ENCODE data around the gene SLC4A5.

The SLC4A5 gene, protein sequence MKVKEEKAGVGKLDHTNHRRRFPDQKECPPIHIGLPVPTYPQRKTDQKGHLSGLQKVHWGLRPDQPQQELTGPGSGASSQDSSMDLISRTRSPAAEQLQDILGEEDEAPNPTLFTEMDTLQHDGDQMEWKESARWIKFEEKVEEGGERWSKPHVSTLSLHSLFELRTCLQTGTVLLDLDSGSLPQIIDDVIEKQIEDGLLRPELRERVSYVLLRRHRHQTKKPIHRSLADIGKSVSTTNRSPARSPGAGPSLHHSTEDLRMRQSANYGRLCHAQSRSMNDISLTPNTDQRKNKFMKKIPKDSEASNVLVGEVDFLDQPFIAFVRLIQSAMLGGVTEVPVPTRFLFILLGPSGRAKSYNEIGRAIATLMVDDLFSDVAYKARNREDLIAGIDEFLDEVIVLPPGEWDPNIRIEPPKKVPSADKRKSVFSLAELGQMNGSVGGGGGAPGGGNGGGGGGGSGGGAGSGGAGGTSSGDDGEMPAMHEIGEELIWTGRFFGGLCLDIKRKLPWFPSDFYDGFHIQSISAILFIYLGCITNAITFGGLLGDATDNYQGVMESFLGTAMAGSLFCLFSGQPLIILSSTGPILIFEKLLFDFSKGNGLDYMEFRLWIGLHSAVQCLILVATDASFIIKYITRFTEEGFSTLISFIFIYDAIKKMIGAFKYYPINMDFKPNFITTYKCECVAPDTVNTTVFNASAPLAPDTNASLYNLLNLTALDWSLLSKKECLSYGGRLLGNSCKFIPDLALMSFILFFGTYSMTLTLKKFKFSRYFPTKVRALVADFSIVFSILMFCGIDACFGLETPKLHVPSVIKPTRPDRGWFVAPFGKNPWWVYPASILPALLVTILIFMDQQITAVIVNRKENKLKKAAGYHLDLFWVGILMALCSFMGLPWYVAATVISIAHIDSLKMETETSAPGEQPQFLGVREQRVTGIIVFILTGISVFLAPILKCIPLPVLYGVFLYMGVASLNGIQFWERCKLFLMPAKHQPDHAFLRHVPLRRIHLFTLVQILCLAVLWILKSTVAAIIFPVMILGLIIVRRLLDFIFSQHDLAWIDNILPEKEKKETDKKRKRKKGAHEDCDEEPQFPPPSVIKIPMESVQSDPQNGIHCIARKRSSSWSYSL
- total RNA-seq = 0.39 to 8.2 (median 3.0) reads per million in 9 experiments

DNA sequence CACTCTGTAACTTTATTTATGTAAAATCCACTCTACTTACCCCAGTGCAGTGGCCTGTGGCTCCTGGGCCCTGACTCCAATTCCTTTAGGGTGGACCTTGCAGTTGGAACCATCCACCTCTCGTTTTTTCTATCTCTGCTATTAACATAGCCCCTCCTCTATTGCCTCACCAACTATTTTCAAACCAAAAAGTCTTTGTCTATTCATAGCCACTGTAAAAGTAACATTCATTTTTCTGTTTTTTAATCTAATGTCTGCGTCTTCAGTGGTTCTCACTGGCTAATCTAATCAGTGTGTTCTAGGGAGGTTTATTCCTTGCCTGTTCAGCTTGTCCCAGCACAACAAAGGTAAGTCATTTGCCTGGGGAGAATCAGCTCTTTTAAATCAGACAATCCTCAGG, at the start of gene SLC4A5:
Gene SLC4A5 (minus strand): TSS at position 101 of the 400 bp plus-strand sequence. CDS start 28,393 bp downstream, outside the sequence.
- no peak for DNase-seq
- peaks cover 0 to 2% of the 10 kb centered on the region in 2 donors for H3K4me1 Mint-ChIP-seq (ENCODE audit: low read depth in 2 of 2)
- H3K27ac Mint-ChIP-seq = no peak within 1 kb of the TSS

GRCh38 chr2:74392449-74392743, 49.2 kb upstream of the SLC4A5 start:
- no peak for ATAC-seq (replicated peaks)
- peak overlapping the region; percentile 98 to 99 for H3K27ac Mint-ChIP-seq
- H3K4me1 Mint-ChIP-seq (ENCODE audit: low read depth in 2 of 2) = peaks cover 2 to 5% of the 10 kb centered on the region in 2 donors

More for the DNA sequence above, at the start of gene SLC4A5:
- Mint-ChIP-seq H3K9me3 (no peaks in the 10 kb centered on the region), H3K4me3 (no peak within 1 kb of the TSS), H3K27me3 (peaks cover 0 to 5% of the 10 kb centered on the region in 2 donors), H3K36me3 (ENCODE audit: insufficient read depth) (no peaks in the 10 kb centered on the region)
- no peak for ATAC-seq (replicated peaks)

GRCh38 chr2:74391580-74392448, 48.6 kb upstream of the SLC4A5 start:
- peak overlapping the region; percentile 98 to 99 for H3K27ac Mint-ChIP-seq
- DNase-seq (peak; percentile 96 to 97 (median 96)), ATAC-seq (replicated peaks) (peak; percentile 85)
- H3K4me1 Mint-ChIP-seq (ENCODE audit: low read depth in 2 of 2) = peaks cover 2 to 5% of the 10 kb centered on the region in 2 donors
- H3K36me3 Mint-ChIP-seq (ENCODE audit: insufficient read depth) = peaks cover 3% of the 10 kb centered on the region
- peak overlapping the region in 1 of 2 donors; percentile 90 for H3K4me3 Mint-ChIP-seq
- H3K9me3 Mint-ChIP-seq = no peaks in the 10 kb centered on the region
- H3K27me3 Mint-ChIP-seq = peaks cover 6 to 10% of the 10 kb centered on the region in 2 donors

More at GRCh38 chr2:74392449-74392743, 49.2 kb upstream of the SLC4A5 start:
- Mint-ChIP-seq H3K27me3 (peaks cover 6 to 10% of the 10 kb centered on the region in 2 donors), H3K4me3 (no peak overlapping the region), H3K36me3 (ENCODE audit: insufficient read depth) (peaks cover 3% of the 10 kb centered on the region), H3K9me3 (no peaks in the 10 kb centered on the region)
- no peak for DNase-seq

DNA sequence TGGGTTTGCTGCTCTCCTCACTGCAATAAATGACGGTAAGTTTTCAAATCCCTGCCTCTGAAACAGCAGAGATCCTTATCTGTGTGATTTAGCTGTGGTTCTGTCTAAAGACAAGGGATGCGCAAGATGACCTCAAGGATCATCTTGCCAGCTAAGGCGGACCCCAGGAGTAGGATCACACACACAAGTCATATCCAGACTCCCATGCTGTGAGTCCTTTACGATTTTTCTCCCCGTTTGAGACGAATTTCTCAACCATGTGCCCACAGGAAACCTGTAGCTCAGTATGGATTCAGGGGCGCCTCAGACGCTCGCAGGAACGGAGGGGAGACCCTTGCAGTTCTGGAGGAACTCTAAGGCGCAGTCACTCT, 48.0 kb upstream of the SLC4A5 start:
- Mint-ChIP-seq H3K4me1 (ENCODE audit: low read depth in 2 of 2) (peaks cover 2 to 5% of the 10 kb centered on the region in 2 donors), H3K36me3 (ENCODE audit: insufficient read depth) (peaks cover 3% of the 10 kb centered on the region), H3K27ac (peak overlapping the region; percentile 98 to 99), H3K4me3 (peak overlapping the region in 1 of 2 donors; percentile 90), H3K27me3 (peaks cover 6 to 10% of the 10 kb centered on the region in 2 donors), H3K9me3 (no peaks in the 10 kb centered on the region)
- ATAC-seq (replicated peaks) (peak; percentile 34), DNase-seq (no peak)

GRCh38 chr2:74390606-74391005, 47.4 kb upstream of the SLC4A5 start:
- Mint-ChIP-seq H3K9me3 (no peaks in the 10 kb centered on the region), H3K4me3 (peak overlapping the region in 1 of 2 donors; percentile 90)

GRCh38 chr2:74387346-74387745, 44.1 kb upstream of the SLC4A5 start:
- H3K27ac Mint-ChIP-seq = no peak overlapping the region
- DNase-seq = no peak
- H3K27me3 Mint-ChIP-seq = no peaks in the 10 kb centered on the region

More at GRCh38 chr2:74390606-74391005, 47.4 kb upstream of the SLC4A5 start:
- Mint-ChIP-seq H3K36me3 (ENCODE audit: insufficient read depth) (peaks cover 3% of the 10 kb centered on the region), H3K27ac (peak overlapping the region in 1 of 2 donors; percentile 99), H3K4me1 (ENCODE audit: low read depth in 2 of 2) (peaks cover 2 to 5% of the 10 kb centered on the region in 2 donors), H3K27me3 (peaks cover 6 to 10% of the 10 kb centered on the region in 2 donors)
- DNase-seq (no peak), ATAC-seq (replicated peaks) (no peak)

GRCh38 chr2:74385396-74385795, 42.2 kb upstream of the SLC4A5 start:
- no peak overlapping the region for H3K4me3 Mint-ChIP-seq
- no peaks in the 10 kb centered on the region for H3K27me3 Mint-ChIP-seq
- peaks cover 6% of the 10 kb centered on the region for H3K36me3 Mint-ChIP-seq (ENCODE audit: insufficient read depth)
- H3K9me3 Mint-ChIP-seq = no peaks in the 10 kb centered on the region
- no peak overlapping the region for H3K27ac Mint-ChIP-seq
- ATAC-seq (replicated peaks) (no peak), DNase-seq (no peak)
- H3K4me1 Mint-ChIP-seq (ENCODE audit: low read depth in 2 of 2) = peaks cover 15 to 23% of the 10 kb centered on the region in 2 donors

More at GRCh38 chr2:74387346-74387745, 44.1 kb upstream of the SLC4A5 start:
- no peak for ATAC-seq (replicated peaks)
- H3K4me3 Mint-ChIP-seq = no peak overlapping the region
- no peaks in the 10 kb centered on the region for H3K9me3 Mint-ChIP-seq
- peaks cover 2 to 10% of the 10 kb centered on the region in 2 donors for H3K4me1 Mint-ChIP-seq (ENCODE audit: low read depth in 2 of 2)
- peaks cover 9% of the 10 kb centered on the region for H3K36me3 Mint-ChIP-seq (ENCODE audit: insufficient read depth)

GRCh38 chr2:74384051-74384450, 40.8 kb upstream of the SLC4A5 start:
- peaks cover 26 to 33% of the 10 kb centered on the region in 2 donors for H3K4me1 Mint-ChIP-seq (ENCODE audit: low read depth in 2 of 2)
- no peak for ATAC-seq (replicated peaks)
- DNase-seq = no peak
- no peaks in the 10 kb centered on the region for H3K27me3 Mint-ChIP-seq
- H3K27ac Mint-ChIP-seq = no peak overlapping the region
- peaks cover 6% of the 10 kb centered on the region for H3K36me3 Mint-ChIP-seq (ENCODE audit: insufficient read depth)
- H3K4me3 Mint-ChIP-seq = no peak overlapping the region
- no peaks in the 10 kb centered on the region for H3K9me3 Mint-ChIP-seq

DNA sequence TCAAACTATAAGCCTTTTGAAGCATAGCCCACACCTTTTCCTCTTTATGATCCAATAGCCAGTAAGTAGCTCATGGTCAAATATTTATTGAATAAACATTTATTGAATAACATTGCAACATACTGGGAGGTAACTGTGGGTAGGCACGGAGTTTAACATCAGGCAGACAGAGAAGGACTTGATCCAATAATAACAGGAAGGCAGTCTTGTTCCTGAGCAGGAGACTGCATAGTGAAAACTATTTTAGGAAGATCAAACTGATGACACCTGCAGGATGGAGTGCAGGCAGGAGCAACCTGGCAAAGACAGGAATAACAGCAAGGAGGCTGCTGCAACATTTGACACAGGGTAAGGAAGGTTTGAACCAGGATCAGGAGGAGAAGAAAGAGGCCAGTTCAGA, 40.0 kb upstream of the SLC4A5 start:
- no peak overlapping the region for H3K4me3 Mint-ChIP-seq
- no peaks in the 10 kb centered on the region for H3K27me3 Mint-ChIP-seq
- DNase-seq = no peak
- peaks cover 32 to 40% of the 10 kb centered on the region in 2 donors for H3K4me1 Mint-ChIP-seq (ENCODE audit: low read depth in 2 of 2)
- H3K9me3 Mint-ChIP-seq = no peaks in the 10 kb centered on the region
- H3K36me3 Mint-ChIP-seq (ENCODE audit: insufficient read depth) = peaks cover 12% of the 10 kb centered on the region
- no peak overlapping the region for H3K27ac Mint-ChIP-seq
- no peak for ATAC-seq (replicated peaks)

GRCh38 chr2:74381751-74382150, 38.5 kb upstream of the SLC4A5 start:
- peaks cover 12% of the 10 kb centered on the region for H3K36me3 Mint-ChIP-seq (ENCODE audit: insufficient read depth)
- no peaks in the 10 kb centered on the region for H3K27me3 Mint-ChIP-seq
- peak overlapping the region; percentile 9 to 56 for H3K4me3 Mint-ChIP-seq
- H3K4me1 Mint-ChIP-seq (ENCODE audit: low read depth in 2 of 2) = peaks cover 39 to 40% of the 10 kb centered on the region in 2 donors
- no peaks in the 10 kb centered on the region for H3K9me3 Mint-ChIP-seq
- peak overlapping the region; percentile 62 to 87 for H3K27ac Mint-ChIP-seq
- no peak for ATAC-seq (replicated peaks)
- DNase-seq = no peak

GRCh38 chr2:74379851-74380789, 36.9 kb upstream of the SLC4A5 start, which contains the start of gene DCTN1:
TSS of gene DCTN1 (minus strand) at chr2:74380311. CDS start at chr2:74380037, 274 bp downstream.
- ATAC-seq (replicated peaks) (peak; percentile 63), DNase-seq (peak in 1 of 3 experiments; percentile 10)
- Mint-ChIP-seq H3K9me3 (no peaks in the 10 kb centered on the region), H3K4me3 (peak within 1 kb of the TSS; percentile 68 to 70), H3K27me3 (no peaks in the 10 kb centered on the region), H3K27ac (peak within 1 kb of the TSS; percentile 30 to 87), H3K4me1 (ENCODE audit: low read depth in 2 of 2) (peaks cover 40 to 42% of the 10 kb centered on the region in 2 donors), H3K36me3 (ENCODE audit: insufficient read depth) (peaks cover 12% of the 10 kb centered on the region)

All from effector memory CD8-positive, alpha-beta T cell (primary cell).